HepG2 (cell line): ENCODE measurements around the gene CDX2. TPM values are rescaled to one million over a fixed set of nuclear protein-coding genes. Genes with fewer than 3 reads are reported as not detected.

Source experiments
- GFI1 ChIP-seq: sonication (generic); formaldehyde crosslinking; IDR thresholded peaks from 2 replicates; pipeline ENCODE4 v1.5.0; 2020; ENCODE audit warnings: missing genetic modification reagents, mild to moderate bottlenecking, borderline replicate concordance
- HNRNPUL1 ChIP-seq: fragments of 200-400 bp; formaldehyde crosslinking; IDR thresholded peaks from 2 replicates; pipeline ENCODE4 v1.6.1; 2017; ENCODE audit warnings: low read depth, mild to moderate bottlenecking, low read length, moderate library complexity
- MTF2 ChIP-seq: sonication (generic); formaldehyde crosslinking; IDR thresholded peaks from 2 replicates; pipeline ENCODE4 v1.5.0; 2020; ENCODE audit warnings: missing genetic modification reagents, borderline replicate concordance
- NAIF1 ChIP-seq: sonication (generic); formaldehyde crosslinking; IDR thresholded peaks from 2 replicates; pipeline ENCODE4 v1.5.0; 2020; ENCODE audit warnings: mild to moderate bottlenecking, missing genetic modification reagents, borderline replicate concordance
- NCOA5 ChIP-seq: sonication (generic); formaldehyde crosslinking; IDR thresholded peaks from 2 replicates; pipeline ENCODE4 v1.4.0; 2020; ENCODE audit warnings: missing genetic modification reagents
- PLRG1 ChIP-seq: fragments of 450-650 bp; conservative IDR thresholded peaks from 2 replicates; pipeline ENCODE4 v1.6.1; 2016
- ZBTB8A ChIP-seq: sonication (generic); formaldehyde crosslinking; IDR thresholded peaks from 2 replicates; pipeline ENCODE4 v1.4.0; 2020; ENCODE audit warnings: mild to moderate bottlenecking, low read depth, missing genetic modification reagents, borderline replicate concordance
- ZNF180 ChIP-seq: sonication (generic); formaldehyde crosslinking; IDR thresholded peaks from 2 replicates; pipeline ENCODE4 v1.4.0; 2020; ENCODE audit warnings: low read depth, missing genetic modification reagents, borderline replicate concordance
- ZNF563 ChIP-seq: sonication (generic); formaldehyde crosslinking; IDR thresholded peaks from 2 replicates; pipeline ENCODE4 v1.8.0; 2022; ENCODE audit warnings: mild to moderate bottlenecking, moderate library complexity, missing genetic modification reagents
- ZNF660 ChIP-seq: sonication (generic); formaldehyde crosslinking; IDR thresholded peaks from 2 replicates; pipeline ENCODE4 v1.5.1; 2020; ENCODE audit warnings: mild to moderate bottlenecking, low read depth, missing genetic modification reagents, borderline replicate concordance
- ZNF891 ChIP-seq: sonication (generic); formaldehyde crosslinking; IDR thresholded peaks from 2 replicates; pipeline ENCODE4 v1.5.0; 2020; ENCODE audit warnings: mild to moderate bottlenecking, missing genetic modification reagents
- polyA plus RNA-seq, 8 experiments: library from polyadenylated mRNA; depleted of rRNA in 3 of 8; stranded (reverse) in 7 of 8; unstranded in 1 of 8; fragments of >200 nt; fragmentation: Illumina TruSeq in 4 of 8; extraction: Trizol in 4 of 8; gene quantifications; 2 replicates each; pipeline versions ENCODE4 v1.2.1 to v1.2.3, GENCODE V29; 2011 to 2016; ENCODE audit warnings: low read depth in 4 of 8, missing spikeins in 1 of 8, mixed read lengths in 1 of 8; ENCODE audit not compliant: insufficient read depth in 1 of 8
- total RNA-seq, 5 experiments: library from RNA; depleted of rRNA; stranded (reverse); fragments of >200 nt; fragmentation: Illumina TruSeq; extraction: Trizol; gene quantifications; 2 replicates each; pipeline ENCODE4 v1.2.3, GENCODE V29; 2016; ENCODE audit warnings: low read depth in 1 of 5
- TF ChIP-seq, protein P1 (sequence below): sonication (generic); formaldehyde crosslinking; IDR thresholded peaks from 2 replicates; pipeline ENCODE4 v1.4.0; 2020; ENCODE audit warnings: low read depth, missing genetic modification reagents
- TF ChIP-seq, protein P2 (sequence below): IDR thresholded peaks from 2 replicates; pipeline ENCODE4 v1.6.1; 2016; ENCODE audit warnings: low read depth, missing genetic modification reagents, missing compliant biosample characterization
- TF ChIP-seq, protein P3 (sequence below): IDR thresholded peaks from 2 replicates; pipeline ENCODE4 v1.6.1; 2012; ENCODE audit warnings: inconsistent platforms
- TF ChIP-seq, protein P4 (sequence below): sonication (generic); formaldehyde crosslinking; IDR thresholded peaks from 2 replicates; pipeline ENCODE4 v1.4.0; 2020; ENCODE audit warnings: missing genetic modification reagents, mild to moderate bottlenecking, borderline replicate concordance

The CDX2 gene
- total and polyA plus RNA-seq, 2 of the 13 experiments (the other 11 are each of a cell fraction or from before 2014, with no cell fraction given): 0.04 TPM; not detected in 1

DNA sequence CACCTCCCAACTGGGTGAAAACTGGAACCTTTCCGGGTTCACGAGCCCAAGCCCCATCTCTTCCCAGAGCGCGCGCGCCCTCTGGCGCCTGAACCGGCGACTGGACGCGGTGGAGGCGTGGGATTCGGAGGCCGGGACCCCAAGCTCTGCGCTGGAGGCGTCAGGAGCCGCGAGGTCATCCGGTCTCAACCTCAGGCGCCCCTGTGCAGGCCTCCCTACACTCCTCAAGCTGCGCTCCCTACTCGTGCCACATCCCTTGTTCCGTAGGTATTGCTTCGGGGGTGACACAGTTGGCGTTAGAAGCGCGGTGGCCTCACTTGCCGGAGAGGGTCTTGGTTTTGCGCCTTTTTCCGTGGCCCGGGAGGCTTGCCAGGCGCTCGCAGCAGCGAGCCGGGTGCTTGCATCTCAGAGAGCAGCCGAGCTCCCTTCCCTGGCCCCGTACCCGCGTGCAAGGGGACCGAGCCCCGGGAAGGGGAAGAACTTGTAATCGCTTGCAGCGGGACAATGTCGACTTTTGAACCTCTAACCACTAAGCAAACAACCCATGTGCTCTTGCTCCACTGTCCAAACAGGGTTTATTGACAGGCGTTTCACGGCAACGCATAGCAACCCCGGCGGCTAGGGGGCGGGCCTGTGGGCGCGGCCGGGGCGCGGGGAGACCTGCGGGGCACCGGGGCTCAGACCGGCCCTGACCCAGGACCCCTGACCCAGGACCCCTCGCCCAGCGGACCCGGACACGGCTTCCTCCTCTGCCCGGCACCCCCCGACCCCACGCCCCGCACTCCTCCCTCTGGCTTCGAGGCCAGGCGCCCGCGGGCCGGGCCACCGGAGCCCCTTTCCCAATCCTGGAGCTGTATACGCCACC is 8.5 kb downstream of the CDX2 start (continued):
- TF ChIP-seq NCOA5: no peak
- no peak for TF ChIP-seq PLRG1
- TF ChIP-seq, protein P1, sequence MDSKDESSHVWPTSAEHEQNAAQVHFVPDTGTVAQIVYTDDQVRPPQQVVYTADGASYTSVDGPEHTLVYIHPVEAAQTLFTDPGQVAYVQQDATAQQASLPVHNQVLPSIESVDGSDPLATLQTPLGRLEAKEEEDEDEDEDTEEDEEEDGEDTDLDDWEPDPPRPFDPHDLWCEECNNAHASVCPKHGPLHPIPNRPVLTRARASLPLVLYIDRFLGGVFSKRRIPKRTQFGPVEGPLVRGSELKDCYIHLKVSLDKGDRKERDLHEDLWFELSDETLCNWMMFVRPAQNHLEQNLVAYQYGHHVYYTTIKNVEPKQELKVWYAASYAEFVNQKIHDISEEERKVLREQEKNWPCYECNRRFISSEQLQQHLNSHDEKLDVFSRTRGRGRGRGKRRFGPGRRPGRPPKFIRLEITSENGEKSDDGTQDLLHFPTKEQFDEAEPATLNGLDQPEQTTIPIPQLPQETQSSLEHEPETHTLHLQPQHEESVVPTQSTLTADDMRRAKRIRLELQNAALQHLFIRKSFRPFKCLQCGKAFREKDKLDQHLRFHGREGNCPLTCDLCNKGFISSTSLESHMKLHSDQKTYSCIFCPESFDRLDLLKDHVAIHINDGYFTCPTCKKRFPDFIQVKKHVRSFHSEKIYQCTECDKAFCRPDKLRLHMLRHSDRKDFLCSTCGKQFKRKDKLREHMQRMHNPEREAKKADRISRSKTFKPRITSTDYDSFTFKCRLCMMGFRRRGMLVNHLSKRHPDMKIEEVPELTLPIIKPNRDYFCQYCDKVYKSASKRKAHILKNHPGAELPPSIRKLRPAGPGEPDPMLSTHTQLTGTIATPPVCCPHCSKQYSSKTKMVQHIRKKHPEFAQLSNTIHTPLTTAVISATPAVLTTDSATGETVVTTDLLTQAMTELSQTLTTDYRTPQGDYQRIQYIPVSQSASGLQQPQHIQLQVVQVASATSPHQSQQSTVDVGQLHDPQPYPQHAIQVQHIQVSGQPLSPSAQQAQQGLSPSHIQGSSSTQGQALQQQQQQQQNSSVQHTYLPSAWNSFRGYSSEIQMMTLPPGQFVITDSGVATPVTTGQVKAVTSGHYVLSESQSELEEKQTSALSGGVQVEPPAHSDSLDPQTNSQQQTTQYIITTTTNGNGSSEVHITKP: no peak
- peak; percentile 57; the same call in 1 of the 2 replicates for TF ChIP-seq MTF2 (CRISPR knock-in tag)
- no peak for TF ChIP-seq ZNF180 (CRISPR knock-in tag)
- TF ChIP-seq, protein P2, sequence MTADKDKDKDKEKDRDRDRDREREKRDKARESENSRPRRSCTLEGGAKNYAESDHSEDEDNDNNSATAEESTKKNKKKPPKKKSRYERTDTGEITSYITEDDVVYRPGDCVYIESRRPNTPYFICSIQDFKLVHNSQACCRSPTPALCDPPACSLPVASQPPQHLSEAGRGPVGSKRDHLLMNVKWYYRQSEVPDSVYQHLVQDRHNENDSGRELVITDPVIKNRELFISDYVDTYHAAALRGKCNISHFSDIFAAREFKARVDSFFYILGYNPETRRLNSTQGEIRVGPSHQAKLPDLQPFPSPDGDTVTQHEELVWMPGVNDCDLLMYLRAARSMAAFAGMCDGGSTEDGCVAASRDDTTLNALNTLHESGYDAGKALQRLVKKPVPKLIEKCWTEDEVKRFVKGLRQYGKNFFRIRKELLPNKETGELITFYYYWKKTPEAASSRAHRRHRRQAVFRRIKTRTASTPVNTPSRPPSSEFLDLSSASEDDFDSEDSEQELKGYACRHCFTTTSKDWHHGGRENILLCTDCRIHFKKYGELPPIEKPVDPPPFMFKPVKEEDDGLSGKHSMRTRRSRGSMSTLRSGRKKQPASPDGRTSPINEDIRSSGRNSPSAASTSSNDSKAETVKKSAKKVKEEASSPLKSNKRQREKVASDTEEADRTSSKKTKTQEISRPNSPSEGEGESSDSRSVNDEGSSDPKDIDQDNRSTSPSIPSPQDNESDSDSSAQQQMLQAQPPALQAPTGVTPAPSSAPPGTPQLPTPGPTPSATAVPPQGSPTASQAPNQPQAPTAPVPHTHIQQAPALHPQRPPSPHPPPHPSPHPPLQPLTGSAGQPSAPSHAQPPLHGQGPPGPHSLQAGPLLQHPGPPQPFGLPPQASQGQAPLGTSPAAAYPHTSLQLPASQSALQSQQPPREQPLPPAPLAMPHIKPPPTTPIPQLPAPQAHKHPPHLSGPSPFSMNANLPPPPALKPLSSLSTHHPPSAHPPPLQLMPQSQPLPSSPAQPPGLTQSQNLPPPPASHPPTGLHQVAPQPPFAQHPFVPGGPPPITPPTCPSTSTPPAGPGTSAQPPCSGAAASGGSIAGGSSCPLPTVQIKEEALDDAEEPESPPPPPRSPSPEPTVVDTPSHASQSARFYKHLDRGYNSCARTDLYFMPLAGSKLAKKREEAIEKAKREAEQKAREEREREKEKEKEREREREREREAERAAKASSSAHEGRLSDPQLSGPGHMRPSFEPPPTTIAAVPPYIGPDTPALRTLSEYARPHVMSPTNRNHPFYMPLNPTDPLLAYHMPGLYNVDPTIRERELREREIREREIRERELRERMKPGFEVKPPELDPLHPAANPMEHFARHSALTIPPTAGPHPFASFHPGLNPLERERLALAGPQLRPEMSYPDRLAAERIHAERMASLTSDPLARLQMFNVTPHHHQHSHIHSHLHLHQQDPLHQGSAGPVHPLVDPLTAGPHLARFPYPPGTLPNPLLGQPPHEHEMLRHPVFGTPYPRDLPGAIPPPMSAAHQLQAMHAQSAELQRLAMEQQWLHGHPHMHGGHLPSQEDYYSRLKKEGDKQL (CRISPR knock-in tag): peak; percentile 90
- TF ChIP-seq, protein P3, sequence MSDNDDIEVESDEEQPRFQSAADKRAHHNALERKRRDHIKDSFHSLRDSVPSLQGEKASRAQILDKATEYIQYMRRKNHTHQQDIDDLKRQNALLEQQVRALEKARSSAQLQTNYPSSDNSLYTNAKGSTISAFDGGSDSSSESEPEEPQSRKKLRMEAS: peak; percentile 87
- TF ChIP-seq ZNF563 (CRISPR knock-in tag): peak; percentile 44; the same call in 1 of the 2 replicates
- no peak for TF ChIP-seq HNRNPUL1
- TF ChIP-seq ZNF891 (CRISPR knock-in tag): no peak
- TF ChIP-seq NAIF1 (CRISPR knock-in tag): peak; percentile 84; the same call in 1 of the 2 replicates
- no peak for TF ChIP-seq ZBTB8A (CRISPR knock-in tag)
- peak; percentile 81; the same call in 1 of the 2 replicates for TF ChIP-seq GFI1
- TF ChIP-seq, protein P4, sequence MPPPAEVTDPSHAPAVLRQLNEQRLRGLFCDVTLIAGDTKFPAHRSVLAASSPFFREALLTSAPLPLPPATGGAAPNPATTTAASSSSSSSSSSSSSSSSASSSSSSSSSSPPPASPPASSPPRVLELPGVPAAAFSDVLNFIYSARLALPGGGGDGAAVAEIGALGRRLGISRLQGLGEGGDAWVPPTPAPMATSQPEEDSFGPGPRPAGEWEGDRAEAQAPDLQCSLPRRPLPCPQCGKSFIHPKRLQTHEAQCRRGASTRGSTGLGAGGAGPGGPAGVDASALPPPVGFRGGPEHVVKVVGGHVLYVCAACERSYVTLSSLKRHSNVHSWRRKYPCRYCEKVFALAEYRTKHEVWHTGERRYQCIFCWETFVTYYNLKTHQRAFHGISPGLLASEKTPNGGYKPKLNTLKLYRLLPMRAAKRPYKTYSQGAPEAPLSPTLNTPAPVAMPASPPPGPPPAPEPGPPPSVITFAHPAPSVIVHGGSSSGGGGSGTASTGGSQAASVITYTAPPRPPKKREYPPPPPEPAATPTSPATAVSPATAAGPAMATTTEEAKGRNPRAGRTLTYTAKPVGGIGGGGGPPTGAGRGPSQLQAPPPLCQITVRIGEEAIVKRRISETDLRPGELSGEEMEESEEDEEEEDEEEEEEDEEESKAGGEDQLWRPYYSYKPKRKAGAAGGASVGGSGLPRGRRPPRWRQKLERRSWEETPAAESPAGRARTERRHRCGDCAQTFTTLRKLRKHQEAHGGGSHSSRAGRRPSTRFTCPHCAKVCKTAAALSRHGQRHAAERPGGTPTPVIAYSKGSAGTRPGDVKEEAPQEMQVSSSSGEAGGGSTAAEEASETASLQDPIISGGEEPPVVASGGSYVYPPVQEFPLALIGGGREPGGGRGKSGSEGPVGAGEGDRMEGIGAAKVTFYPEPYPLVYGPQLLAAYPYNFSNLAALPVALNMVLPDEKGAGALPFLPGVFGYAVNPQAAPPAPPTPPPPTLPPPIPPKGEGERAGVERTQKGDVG (CRISPR knock-in tag): peak; percentile 94; the same call in 1 of the 2 replicates
- no peak for TF ChIP-seq ZNF660 (CRISPR knock-in tag)
